IMR-90 (cell line): ENCODE measurements around the gene ZNF532. TPM values are rescaled to one million over a fixed set of nuclear protein-coding genes. Genes with fewer than 3 reads are reported as not detected.

Experiments
- ATAC-seq: fragments of 200-7000 bp; cut with Tn5 transposase; 2 replicates; pipeline ENCODE4 v1.9.1; 2020; ENCODE audit warnings: low read depth, mild to moderate bottlenecking, moderate library complexity
- BruUV-seq: library from RNA; stranded (reverse); fragments of 400-500 nt; replicated peaks from 2 replicates; lab custom pipeline; 2021; lab: Mats Ljungman, UMichigan
- CTCF ChIA-PET: fragments of 300-600 bp; formaldehyde crosslinking; extraction: SDS; loops from one replicate; lab custom pipeline; 2021; ENCODE audit warnings: antibody characterized with exemption; lab: Yijun Ruan, JAX
- POLR2A ChIA-PET: fragments of 300-600 bp; sonication (Branson Sonifier 250); formaldehyde crosslinking; loops from one replicate; lab custom pipeline; 2022; ENCODE audit warnings: antibody characterized with exemption; ENCODE audit not compliant: unreplicated experiment; lab: Charles Lee
- DNase-seq: peaks from one replicate; pipeline ENCODE4 v3.0.0; 2013
- H2AFZ ChIP-seq: replicated peaks from 2 replicates; pipeline ENCODE3; 2013; ENCODE audit warnings: low read length, mild to moderate bottlenecking; ENCODE audit not compliant: poor library complexity
- H2AK5ac ChIP-seq: 2 replicates; pipeline ENCODE4 v1.6.1; 2013; ENCODE audit warnings: low read depth, low read length, inconsistent platforms
- H2AK9ac ChIP-seq: replicated peaks from 2 replicates; pipeline ENCODE3; 2013; ENCODE audit warnings: mild to moderate bottlenecking, low read depth, low read length, moderate library complexity; ENCODE audit not compliant: poor library complexity
- H2BK120ac ChIP-seq: 2 replicates; pipeline ENCODE4 v1.6.1; 2013; ENCODE audit warnings: low read depth, low read length, inconsistent platforms
- H2BK15ac ChIP-seq: 3 replicates; pipeline ENCODE4 v1.6.1; 2013; ENCODE audit warnings: low read depth, low read length, inconsistent platforms
- H2BK20ac ChIP-seq: 2 replicates; pipeline ENCODE4 v1.6.1; 2013; ENCODE audit warnings: low read depth, mild to moderate bottlenecking, inconsistent platforms, low read length, moderate library complexity
- H2BK5ac ChIP-seq: 2 replicates; pipeline ENCODE4 v1.6.1; 2013; ENCODE audit warnings: mild to moderate bottlenecking, low read depth, low read length, inconsistent platforms; ENCODE audit not compliant: poor library complexity, severe bottlenecking
- H3K14ac ChIP-seq: replicated peaks from 2 replicates; pipeline ENCODE4 v1.6.1; 2013; ENCODE audit warnings: low read depth, low read length, inconsistent platforms
- H3K18ac ChIP-seq: 2 replicates; pipeline ENCODE4 v1.6.1; 2013; ENCODE audit warnings: low read depth, low read length, control low read depth
- H3K23ac ChIP-seq: 2 replicates; pipeline ENCODE4 v1.6.1; 2013; ENCODE audit warnings: low read depth, low read length, inconsistent platforms
- H3K27ac ChIP-seq: 2 replicates; pipeline ENCODE4 v1.5.1; 2013; ENCODE audit warnings: mild to moderate bottlenecking, control low read depth, low read length; ENCODE audit not compliant: insufficient read depth
- H3K27me3 ChIP-seq: 2 replicates; pipeline ENCODE4 v1.6.1; 2013; ENCODE audit warnings: low read length; ENCODE audit not compliant: control insufficient read depth, insufficient read depth
- H3K36me3 ChIP-seq: 2 replicates; pipeline ENCODE4 v1.6.1; 2013; ENCODE audit warnings: low read length, mixed read lengths; ENCODE audit not compliant: control insufficient read depth, insufficient read depth
- H3K4ac ChIP-seq: 2 replicates; pipeline ENCODE4 v1.6.1; 2013; ENCODE audit warnings: low read depth, low read length, inconsistent platforms
- H3K4me1 ChIP-seq: 2 replicates; pipeline ENCODE4 v1.6.1; 2013; ENCODE audit warnings: low read length, mixed read lengths; ENCODE audit not compliant: control insufficient read depth, insufficient read depth
- H3K4me2 ChIP-seq: 2 replicates; pipeline ENCODE4 v1.6.1; 2013; ENCODE audit warnings: low read depth, mild to moderate bottlenecking, control low read depth, low read length, moderate library complexity
- H3K4me3 ChIP-seq: 2 replicates; pipeline ENCODE4 v1.5.1; 2013; ENCODE audit warnings: low read depth, mild to moderate bottlenecking, control low read depth, low read length, moderate library complexity; ENCODE audit not compliant: insufficient read depth
- H3K56ac ChIP-seq: 2 replicates; pipeline ENCODE4 v1.6.1; 2013; ENCODE audit warnings: low read length, inconsistent platforms; ENCODE audit not compliant: insufficient read depth; ENCODE audit errors: extremely low read depth
- H3K79me1 ChIP-seq, 2 experiments: 2 replicates each; pipeline ENCODE4 v1.6.1; 2013; ENCODE audit warnings: low read length in 2 of 2, inconsistent platforms in 1 of 2, low read depth in 1 of 2
- H3K9ac ChIP-seq: 2 replicates; pipeline ENCODE4 v1.6.1; 2013; ENCODE audit warnings: low read depth, low read length, control low read depth
- H3K9me1 ChIP-seq: 2 replicates; pipeline ENCODE4 v1.6.1; 2013; ENCODE audit warnings: low read length, inconsistent platforms; ENCODE audit not compliant: insufficient read depth
- H3K9me3 ChIP-seq: 2 replicates; pipeline ENCODE4 v1.6.1; 2013; ENCODE audit warnings: low read length; ENCODE audit not compliant: control insufficient read depth, insufficient read depth
- H4K20me1 ChIP-seq: 2 replicates; pipeline ENCODE4 v1.6.1; 2013; ENCODE audit warnings: low read length, inconsistent platforms; ENCODE audit not compliant: insufficient read depth
- H4K5ac ChIP-seq: 2 replicates; pipeline ENCODE4 v1.6.1; 2013; ENCODE audit warnings: mild to moderate bottlenecking, low read depth, low read length, control low read depth
- H4K8ac ChIP-seq, 2 experiments: 2 replicates each; pipeline ENCODE4 v1.6.1; 2013; ENCODE audit warnings: low read depth in 2 of 2, low read length in 2 of 2, control low read depth in 1 of 2, inconsistent platforms in 1 of 2
- H4K91ac ChIP-seq: 2 replicates; pipeline ENCODE4 v1.6.1; 2013; ENCODE audit warnings: low read depth, low read length, inconsistent platforms; ENCODE audit not compliant: insufficient read depth
- MAFK ChIP-seq: IDR thresholded peaks from 2 replicates; pipeline ENCODE4 v1.6.1; 2012; ENCODE audit warnings: low read depth, low read length, improper control_type of control experiment
- MXI1 ChIP-seq: IDR thresholded peaks from 2 replicates; pipeline ENCODE4 v1.6.1; 2012; ENCODE audit warnings: low read depth, mild to moderate bottlenecking, low read length, moderate library complexity, borderline replicate concordance
- RAD21 ChIP-seq: IDR thresholded peaks from 2 replicates; pipeline ENCODE4 v1.6.1; 2012; ENCODE audit warnings: low read length, improper control_type of control experiment
- WGBS, 2 experiments: methylation state at CpG; one replicate each; pipeline versions ENCODE4 v1.1.5 to v1.1.7; 2013; ENCODE audit warnings: missing lambda C conversion rate in 2 of 2; ENCODE audit not compliant: insufficient read length in 1 of 2; ENCODE audit errors: extremely low coverage in 2 of 2; 5-methylcytosine and 5-hydroxymethylcytosine counted together
- dilution Hi-C: fragments of 300-500 bp; cut with HindIII; formaldehyde crosslinking; loops from one replicate; pipeline ENCODE4 v1.14.3; 2018; ENCODE audit warnings: low sequenced_read_pairs; ENCODE audit not compliant: unreplicated experiment
- in situ Hi-C: fragments of 300-500 bp; cut with MboI; formaldehyde crosslinking; loops from 3 replicates; pipeline ENCODE4 v1.14.3; 2019; ENCODE audit warnings: low sequenced_read_pairs, inconsistent platforms, mixed read lengths
- intact Hi-C: fragments of 100-400 bp; cut with micrococcal nuclease; formaldehyde crosslinking; loops from 2 replicates; pipeline ENCODE4 v1.10.0; 2022
- polyA plus RNA-seq, 3 experiments: library from polyadenylated mRNA; depleted of rRNA; stranded (reverse); fragments of >200 nt; gene quantifications; 2 replicates each; pipeline ENCODE4 v1.2.3, GENCODE V29; 2012; ENCODE audit warnings: low replicate concordance in 1 of 3
- total RNA-seq: library from RNA; depleted of rRNA; stranded (reverse); fragments of >200 nt; gene quantifications from 2 replicates; pipeline ENCODE4 v1.2.3, GENCODE V29; 2012

ZNF532 gene
- total and polyA plus RNA-seq, 2 of the 4 experiments (the other 2 are of a cell fraction): 29.9 to 45.8 TPM

DNA sequence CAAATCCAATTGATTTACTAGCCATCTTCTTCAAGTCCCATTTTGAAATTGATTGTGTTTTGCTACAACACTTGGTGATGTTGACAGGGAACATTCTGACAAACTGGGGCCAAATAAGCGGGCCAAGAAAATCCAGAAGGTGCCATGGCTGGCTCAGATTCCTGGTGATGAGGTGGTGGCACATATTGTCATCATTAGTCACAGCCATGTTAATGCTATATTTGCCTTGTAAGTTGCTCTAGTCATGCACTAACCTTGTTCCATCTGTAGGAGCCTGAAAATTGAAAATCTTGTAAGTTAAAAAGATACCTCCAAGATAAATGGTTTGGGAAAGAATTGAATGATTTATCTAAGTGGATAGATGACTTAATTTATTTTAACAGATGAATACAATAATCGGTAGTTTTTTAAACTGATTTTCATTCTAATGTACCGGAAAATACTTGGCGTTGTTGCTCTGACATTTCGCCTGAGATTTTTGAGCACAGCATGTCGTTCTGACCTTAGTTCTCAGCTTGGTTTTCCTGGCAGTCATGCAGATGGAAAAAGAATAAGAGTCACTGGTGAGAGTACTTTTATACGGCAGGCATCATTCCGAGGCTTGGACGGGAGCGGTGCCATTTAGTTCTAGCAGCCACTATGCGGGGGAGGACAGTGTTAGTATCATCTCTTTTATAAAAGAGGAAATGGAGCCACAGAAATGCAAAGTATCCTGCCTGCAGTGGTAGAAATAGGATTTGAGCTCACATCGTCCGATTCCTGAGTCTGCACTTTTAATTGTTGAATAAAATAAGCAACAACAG lies 133.9 kb downstream of the ZNF532 start:
- Histone ChIP-seq H4K8ac (peak overlapping the region in 1 of 2 experiments; percentile 78; a peak in 3 of 4 replicates), H3K4me2 (peak overlapping the region; percentile 91), H3K23ac (peak overlapping the region; percentile 91), H3K9me1 (peaks cover 15% of the 10 kb centered on the region; the same call in 1 of the 2 replicates), H2BK15ac (peak overlapping the region; percentile 92; the same call in 2 of the 3 replicates), H3K4ac (peak overlapping the region; percentile 91), H2BK120ac (peak overlapping the region; percentile 97), H3K9ac (peak overlapping the region; percentile 44; the same call in 1 of the 2 replicates), H3K56ac (peak overlapping the region; percentile 37), H3K27ac (peak overlapping the region; percentile 41), H4K20me1 (no peaks in the 10 kb centered on the region; the same call in 1 of the 2 replicates), H3K79me1 (no peaks in the 10 kb centered on the region), H2AK5ac (peak overlapping the region; percentile 78), H3K27me3 (no peaks in the 10 kb centered on the region), H4K91ac (peak overlapping the region; percentile 90), H3K14ac (peak overlapping the region; percentile 85), H3K18ac (peak overlapping the region; percentile 91; the same call in 1 of the 2 replicates), H3K9me3 (no peaks in the 10 kb centered on the region), H3K36me3 (no peaks in the 10 kb centered on the region), H4K5ac (peak overlapping the region; percentile 50; the same call in 1 of the 2 replicates), H2BK20ac (peak overlapping the region; percentile 97), H3K4me1 (peaks cover 6% of the 10 kb centered on the region), H2BK5ac (peak overlapping the region; percentile 97), H2AK9ac (peak overlapping the region; percentile 60), H3K4me3 (peak overlapping the region; percentile 23; the same call in 1 of the 2 replicates), H2AFZ (peak overlapping the region; percentile 85)
- in situ Hi-C loops: no loop called here
- intact Hi-C loops: no loop called here
- no TSS peak for BruUV-seq
- CTCF ChIA-PET: interaction anchor here (0.9 kb wide), 1 partner anchor 57 kb away, joined by 4 read pairs; no protein-coding TSS in a partner anchor
- dilution Hi-C loops: no loop called here
- POLR2A ChIA-PET: no interaction called here
- 0% methylated on average over 3 of the region's 13 CpGs; no CpG with 5 or more reads in 1 of the 2 experiments for WGBS, 2 experiments
- ATAC-seq (peak; percentile 64), DNase-seq (peak; percentile 70)
- TF ChIP-seq RAD21 (0 out of 2 replicates have a peak, but pooled peaks have one; percentile 1), MXI1 (no peak), MAFK (0 out of 2 replicates have a peak, but pooled peaks have one; percentile 49)
